Prostate gland (tissue), 2 donors: ENCODE data around the gene ITLN2.
"Not testable (repeated sequence)": the region's sequence is repeated elsewhere in the genome, so short reads cannot be mapped to it uniquely, and the experiment has no call there.

Experiments used
- POLR2A ChIP-seq: fragments of 450-650 bp; IDR thresholded peaks from one replicate; pipeline ENCODE4 v1.6.1; 2016; ENCODE audit warnings: antibody characterized with exemption, mild to moderate bottlenecking
- TF ChIP-seq, protein P1 (sequence below), 4 experiments: fragments of 200-600 bp in 2 of 4; fragments of 450-650 bp in 2 of 4; sonication (generic) in 2 of 4; IDR thresholded peaks; 1 replicate in 3 of 4; 2 replicates in 1 of 4; pipeline ENCODE4 v1.5.1; 2016 to 2019; ENCODE audit warnings: antibody characterized with exemption in 4 of 4, mild to moderate bottlenecking in 2 of 4, moderate library complexity in 2 of 4

DNA sequence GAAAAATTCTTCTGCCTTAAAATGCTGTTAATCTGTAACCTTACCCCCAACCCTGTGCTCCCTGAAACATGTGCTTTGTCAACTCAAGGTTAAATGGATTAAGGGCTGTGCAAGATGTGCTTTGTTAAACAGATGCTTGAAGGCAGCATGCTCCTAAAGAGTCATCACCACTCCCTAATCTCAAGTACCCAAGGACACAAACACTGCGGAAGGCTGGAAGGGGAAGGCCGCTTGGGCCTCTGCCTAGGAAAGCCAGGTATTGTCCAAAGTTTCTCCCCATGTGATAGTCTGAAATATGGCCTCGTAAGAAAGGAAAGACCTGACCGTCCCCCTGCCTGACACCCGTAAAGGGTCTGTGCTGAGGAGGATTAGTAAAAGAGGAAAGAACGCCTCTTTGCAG, 41.4 kb downstream of the ITLN2 start:
- TF ChIP-seq POLR2A, result not testable (repeated sequence)
- TF ChIP-seq, protein P1, sequence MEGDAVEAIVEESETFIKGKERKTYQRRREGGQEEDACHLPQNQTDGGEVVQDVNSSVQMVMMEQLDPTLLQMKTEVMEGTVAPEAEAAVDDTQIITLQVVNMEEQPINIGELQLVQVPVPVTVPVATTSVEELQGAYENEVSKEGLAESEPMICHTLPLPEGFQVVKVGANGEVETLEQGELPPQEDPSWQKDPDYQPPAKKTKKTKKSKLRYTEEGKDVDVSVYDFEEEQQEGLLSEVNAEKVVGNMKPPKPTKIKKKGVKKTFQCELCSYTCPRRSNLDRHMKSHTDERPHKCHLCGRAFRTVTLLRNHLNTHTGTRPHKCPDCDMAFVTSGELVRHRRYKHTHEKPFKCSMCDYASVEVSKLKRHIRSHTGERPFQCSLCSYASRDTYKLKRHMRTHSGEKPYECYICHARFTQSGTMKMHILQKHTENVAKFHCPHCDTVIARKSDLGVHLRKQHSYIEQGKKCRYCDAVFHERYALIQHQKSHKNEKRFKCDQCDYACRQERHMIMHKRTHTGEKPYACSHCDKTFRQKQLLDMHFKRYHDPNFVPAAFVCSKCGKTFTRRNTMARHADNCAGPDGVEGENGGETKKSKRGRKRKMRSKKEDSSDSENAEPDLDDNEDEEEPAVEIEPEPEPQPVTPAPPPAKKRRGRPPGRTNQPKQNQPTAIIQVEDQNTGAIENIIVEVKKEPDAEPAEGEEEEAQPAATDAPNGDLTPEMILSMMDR (IDR thresholded peaks at IDR 0.05), result not testable (repeated sequence)
